HepG2 (cell line): ENCODE results near the gene COX4I2. TPM values are rescaled to one million over a fixed set of nuclear protein-coding genes. Genes with fewer than 3 reads are reported as not detected.

ENCODE experiments used
- AKAP8 ChIP-seq: sonication (generic); formaldehyde crosslinking; IDR thresholded peaks from 2 replicates; pipeline ENCODE4 v1.5.1; 2020; ENCODE audit warnings: mild to moderate bottlenecking, missing genetic modification reagents
- CBX2 ChIP-seq, 2 experiments: fragments of 200-600 bp in 1 of 2; sonication (generic); formaldehyde crosslinking in 1 of 2; IDR thresholded peaks; 2 replicates each; pipeline versions ENCODE4 v1.7.0 to v1.8.1; 2018 to 2022; ENCODE audit warnings: low read depth in 2 of 2, low read length in 1 of 2, mild to moderate bottlenecking in 1 of 2, missing genetic modification reagents in 1 of 2
- EEA1 ChIP-seq: sonication (generic); formaldehyde crosslinking; IDR thresholded peaks from 2 replicates; pipeline ENCODE4 v1.5.1; 2020; ENCODE audit warnings: mild to moderate bottlenecking, missing genetic modification reagents, borderline replicate concordance
- ELF1 ChIP-seq: sonication (generic); formaldehyde crosslinking; IDR thresholded peaks from 2 replicates; pipeline ENCODE4 v1.4.0; 2020; ENCODE audit warnings: missing genetic modification reagents
- HDAC1 ChIP-seq: sonication (generic); formaldehyde crosslinking; IDR thresholded peaks from 2 replicates; pipeline ENCODE4 v1.5.1; 2020; ENCODE audit warnings: mild to moderate bottlenecking, missing genetic modification reagents
- HIC2 ChIP-seq: sonication (generic); formaldehyde crosslinking; IDR thresholded peaks from 2 replicates; pipeline ENCODE4 v1.9.0; 2022; ENCODE audit warnings: low read depth, missing genetic modification reagents
- JUN ChIP-seq: sonication (generic); formaldehyde crosslinking; IDR thresholded peaks from 2 replicates; pipeline ENCODE4 v1.4.0; 2020; ENCODE audit warnings: mild to moderate bottlenecking, missing genetic modification reagents
- KMT2A ChIP-seq: sonication (generic); formaldehyde crosslinking; IDR thresholded peaks from 2 replicates; pipeline ENCODE4 v1.4.0; 2020; ENCODE audit warnings: missing genetic modification reagents
- MAFK ChIP-seq, 2 experiments: IDR thresholded peaks in 1 of 2; conservative IDR thresholded peaks in 1 of 2; 2 replicates each; pipeline ENCODE4 v1.6.1; 2011; ENCODE audit warnings: improper control_type of control experiment in 2 of 2, low read length in 2 of 2
- MBD4 ChIP-seq: IDR thresholded peaks from 2 replicates; pipeline ENCODE4 v1.6.1; 2012; ENCODE audit warnings: low read length, inconsistent platforms, borderline replicate concordance
- NCOA5 ChIP-seq: sonication (generic); formaldehyde crosslinking; IDR thresholded peaks from 2 replicates; pipeline ENCODE4 v1.4.0; 2020; ENCODE audit warnings: missing genetic modification reagents
- PHF5A ChIP-seq: IDR thresholded peaks from one replicate; pipeline ENCODE4 v1.6.1; 2018; ENCODE audit warnings: low read depth, missing genetic modification reagents; ENCODE audit not compliant: unreplicated experiment
- POGK ChIP-seq: sonication (generic); formaldehyde crosslinking; conservative IDR thresholded peaks from 2 replicates; pipeline ENCODE4 v1.8.0; 2022; ENCODE audit warnings: mild to moderate bottlenecking, moderate library complexity, missing genetic modification reagents
- RAD21 ChIP-seq: fragments of 450-650 bp; formaldehyde crosslinking; IDR thresholded peaks from 2 replicates; pipeline ENCODE4 v1.5.0; 2020; ENCODE audit warnings: mild to moderate bottlenecking
- REPIN1 ChIP-seq: sonication (generic); formaldehyde crosslinking; IDR thresholded peaks from 2 replicates; pipeline ENCODE4 v1.8.0; 2022; ENCODE audit warnings: missing genetic modification reagents, low read depth, mild to moderate bottlenecking, borderline replicate concordance
- SMC3 ChIP-seq: IDR thresholded peaks from 2 replicates; pipeline ENCODE4 v1.6.1; 2011; ENCODE audit warnings: low read length, improper control_type of control experiment
- SP5 ChIP-seq: IDR thresholded peaks from 2 replicates; pipeline ENCODE4 v1.6.1; 2016; ENCODE audit warnings: low read depth, borderline replicate concordance
- TBX2 ChIP-seq: sonication (generic); formaldehyde crosslinking; IDR thresholded peaks from 2 replicates; pipeline ENCODE4 v1.5.0; 2020; ENCODE audit warnings: missing genetic modification reagents, mild to moderate bottlenecking, borderline replicate concordance
- XBP1 ChIP-seq: sonication (generic); formaldehyde crosslinking; IDR thresholded peaks from 2 replicates; pipeline ENCODE4 v1.5.0; 2020; ENCODE audit warnings: missing genetic modification reagents
- ZNF354B ChIP-seq: sonication (generic); formaldehyde crosslinking; IDR thresholded peaks from 2 replicates; pipeline ENCODE4 v1.8.0; 2022; ENCODE audit warnings: mild to moderate bottlenecking, missing genetic modification reagents
- ZNF563 ChIP-seq: sonication (generic); formaldehyde crosslinking; IDR thresholded peaks from 2 replicates; pipeline ENCODE4 v1.8.0; 2022; ENCODE audit warnings: mild to moderate bottlenecking, moderate library complexity, missing genetic modification reagents
- ZNF605 ChIP-seq: sonication (generic); formaldehyde crosslinking; IDR thresholded peaks from 2 replicates; pipeline ENCODE4 v1.8.0; 2022; ENCODE audit warnings: mild to moderate bottlenecking, missing genetic modification reagents
- ZNF766 ChIP-seq: sonication (generic); formaldehyde crosslinking; IDR thresholded peaks from 2 replicates; pipeline ENCODE4 v1.5.0; 2020; ENCODE audit warnings: missing genetic modification reagents, borderline replicate concordance
- ZNF792 ChIP-seq: IDR thresholded peaks from 2 replicates; pipeline ENCODE4 v1.6.1; 2016
- polyA plus RNA-seq, 8 experiments: library from polyadenylated mRNA; depleted of rRNA in 3 of 8; stranded (reverse) in 7 of 8; unstranded in 1 of 8; fragments of >200 nt; fragmentation: Illumina TruSeq in 4 of 8; extraction: Trizol in 4 of 8; gene quantifications; 2 replicates each; pipeline versions ENCODE4 v1.2.1 to v1.2.3, GENCODE V29; 2011 to 2016; ENCODE audit warnings: low read depth in 4 of 8, missing spikeins in 1 of 8, mixed read lengths in 1 of 8; ENCODE audit not compliant: insufficient read depth in 1 of 8
- total RNA-seq, 5 experiments: library from RNA; depleted of rRNA; stranded (reverse); fragments of >200 nt; fragmentation: Illumina TruSeq; extraction: Trizol; gene quantifications; 2 replicates each; pipeline ENCODE4 v1.2.3, GENCODE V29; 2016; ENCODE audit warnings: low read depth in 1 of 5
- TF ChIP-seq, protein P1 (sequence below): sonication (generic); formaldehyde crosslinking; IDR thresholded peaks from 2 replicates; pipeline ENCODE4 v1.8.1; 2022; ENCODE audit warnings: low read depth, mild to moderate bottlenecking, missing genetic modification reagents

Gene COX4I2
- total and polyA plus RNA-seq, 2 of the 13 experiments (the other 11 are each of a cell fraction or from before 2014, with no cell fraction given), result 1.1 TPM; not detected in 1

GRCh38 chr20:31661625-31662371 lies 24.1 kb downstream of the COX4I2 start (continued):
- peak; percentile 78 for TF ChIP-seq PHF5A (CRISPR knock-in tag)
- TF ChIP-seq ELF1 (CRISPR knock-in tag), result peak; percentile 27; the same call in 1 of the 2 replicates
- TF ChIP-seq, protein P1, sequence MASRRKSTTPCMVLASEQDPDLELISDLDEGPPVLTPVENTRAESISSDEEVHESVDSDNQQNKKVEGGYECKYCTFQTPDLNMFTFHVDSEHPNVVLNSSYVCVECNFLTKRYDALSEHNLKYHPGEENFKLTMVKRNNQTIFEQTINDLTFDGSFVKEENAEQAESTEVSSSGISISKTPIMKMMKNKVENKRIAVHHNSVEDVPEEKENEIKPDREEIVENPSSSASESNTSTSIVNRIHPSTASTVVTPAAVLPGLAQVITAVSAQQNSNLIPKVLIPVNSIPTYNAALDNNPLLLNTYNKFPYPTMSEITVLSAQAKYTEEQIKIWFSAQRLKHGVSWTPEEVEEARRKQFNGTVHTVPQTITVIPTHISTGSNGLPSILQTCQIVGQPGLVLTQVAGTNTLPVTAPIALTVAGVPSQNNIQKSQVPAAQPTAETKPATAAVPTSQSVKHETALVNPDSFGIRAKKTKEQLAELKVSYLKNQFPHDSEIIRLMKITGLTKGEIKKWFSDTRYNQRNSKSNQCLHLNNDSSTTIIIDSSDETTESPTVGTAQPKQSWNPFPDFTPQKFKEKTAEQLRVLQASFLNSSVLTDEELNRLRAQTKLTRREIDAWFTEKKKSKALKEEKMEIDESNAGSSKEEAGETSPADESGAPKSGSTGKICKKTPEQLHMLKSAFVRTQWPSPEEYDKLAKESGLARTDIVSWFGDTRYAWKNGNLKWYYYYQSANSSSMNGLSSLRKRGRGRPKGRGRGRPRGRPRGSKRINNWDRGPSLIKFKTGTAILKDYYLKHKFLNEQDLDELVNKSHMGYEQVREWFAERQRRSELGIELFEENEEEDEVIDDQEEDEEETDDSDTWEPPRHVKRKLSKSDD (CRISPR knock-in tag), result no peak
- peak; percentile 69 for TF ChIP-seq KMT2A (CRISPR knock-in tag)
- peak; percentile 56; the same call in 1 of the 2 replicates for TF ChIP-seq REPIN1
- peak; percentile 91; the same call in 1 of the 2 replicates for TF ChIP-seq RAD21 (CRISPR knock-in tag)
- TF ChIP-seq ZNF563 (CRISPR knock-in tag), result no peak
- TF ChIP-seq ZNF792 (CRISPR knock-in tag), result no peak; the same call in 1 of the 2 replicates
- no peak for TF ChIP-seq CBX2 (IDR thresholded peaks at IDR 0.05; ENCODE audit: low read depth, low read length)
- TF ChIP-seq CBX2 (CRISPR knock-in tag; IDR thresholded peaks at IDR 0.05; ENCODE audit: low read depth), result no peak; the same call in 1 of the 2 replicates
- no peak for TF ChIP-seq HIC2 (CRISPR knock-in tag)
- no peak for TF ChIP-seq JUN (CRISPR knock-in tag)
- TF ChIP-seq XBP1 (CRISPR knock-in tag), result no peak
- peak; percentile 91 for TF ChIP-seq HDAC1 (CRISPR knock-in tag)
- peak; percentile 91 for TF ChIP-seq SP5
- TF ChIP-seq TBX2 (CRISPR knock-in tag), result peak; percentile 88
- 0 out of 2 replicates have a peak, but pooled peaks have one; percentile 32 for TF ChIP-seq MBD4
- peak; percentile 27 for TF ChIP-seq SMC3
- TF ChIP-seq POGK (CRISPR knock-in tag), result 0 out of 2 replicates have a peak, but pooled peaks have one; percentile 61
- peak; percentile 86; the same call in 1 of the 2 replicates for TF ChIP-seq EEA1 (CRISPR knock-in tag)
- no peak for TF ChIP-seq ZNF605
- no peak for TF ChIP-seq NCOA5
- TF ChIP-seq ZNF766, result peak; percentile 45; the same call in 1 of the 2 replicates
- TF ChIP-seq AKAP8 (CRISPR knock-in tag), result peak; percentile 96
- TF ChIP-seq ZNF354B, result no peak
- TF ChIP-seq MAFK (conservative IDR thresholded peaks at IDR 0.05 in 1 of 2, IDR thresholded peaks at IDR 0.05 in 1 of 2; ENCODE audit: low read length in 2 of 2), result no peak
